ENCODE measurements around the gene TRIM54.

- TF ChIP-seq CTCF (conservative IDR thresholded peaks at IDR 0.05; ENCODE audit: low read depth, low read length) (no peak), EZH2 (IDR thresholded peaks at IDR 0.05; ENCODE audit: low read length, unreplicated experiment) (no peak)
These were observed 43.3 kb upstream of the TRIM54 start for GRCh38 chr2:27238976-27239375.

All from PC-3 (cell line).